GM23338 (cell line): Measurements from ENCODE around the gene PPP1R12C. TPM values are rescaled to one million over a fixed set of nuclear protein-coding genes. Genes with fewer than 3 reads are reported as not detected.

Experiments used
- ATAC-seq: fragments of 200-7000 bp; cut with Tn5 transposase; 3 replicates; pipeline ENCODE4 v1.9.1; 2020
- DNase-seq: peaks from one replicate; pipeline ENCODE4 v3.0.0-alpha.2; 2015; ENCODE audit warnings: low spot score
- H2AFZ ChIP-seq: fragments of 200-600 bp; sonication (generic); 2 replicates; pipeline ENCODE4 v1.8.0; 2016; ENCODE audit warnings: antibody characterized with exemption, mild to moderate bottlenecking, moderate library complexity
- H3F3A ChIP-seq: fragments of 200-600 bp; sonication (generic); replicated peaks from 2 replicates; pipeline ENCODE4 v1.8.0; 2017; ENCODE audit warnings: antibody characterized with exemption, mixed run types, low read depth
- H3K27ac ChIP-seq: fragments of 200-600 bp; sonication (generic); 2 replicates; pipeline ENCODE4 v1.6.1; 2016; ENCODE audit warnings: low read depth
- H3K27me3 ChIP-seq: fragments of 200-600 bp; sonication (generic); 2 replicates; pipeline ENCODE4 v1.8.0; 2016; ENCODE audit warnings: mild to moderate bottlenecking, mixed run types, moderate library complexity; ENCODE audit not compliant: insufficient read depth
- H3K36me3 ChIP-seq: fragments of 200-600 bp; sonication (generic); 2 replicates; pipeline ENCODE4 v1.8.0; 2016; ENCODE audit warnings: mild to moderate bottlenecking; ENCODE audit not compliant: insufficient read depth
- H3K4me1 ChIP-seq: fragments of 200-600 bp; sonication (generic); 2 replicates; pipeline ENCODE4 v1.8.0; 2016; ENCODE audit warnings: mild to moderate bottlenecking, moderate library complexity; ENCODE audit not compliant: insufficient read depth
- H3K4me2 ChIP-seq: fragments of 200-600 bp; sonication (generic); 2 replicates; pipeline ENCODE4 v1.7.1; 2017; ENCODE audit warnings: mixed run types
- H3K4me3 ChIP-seq: fragments of 200-600 bp; sonication (generic); 2 replicates; pipeline ENCODE4 v1.6.1; 2016; ENCODE audit warnings: mixed run types
- H3K79me2 ChIP-seq: fragments of 200-600 bp; sonication (generic); replicated peaks from 2 replicates; pipeline ENCODE4 v1.8.0; 2017; ENCODE audit warnings: mild to moderate bottlenecking; ENCODE audit not compliant: insufficient read depth
- H3K9me2 ChIP-seq: fragments of 200-600 bp; sonication (generic); 2 replicates; pipeline ENCODE4 v1.8.0; 2017; ENCODE audit not compliant: insufficient read depth
- H4K20me1 ChIP-seq: fragments of 200-600 bp; sonication (generic); replicated peaks from 2 replicates; pipeline ENCODE4 v1.8.0; 2017; ENCODE audit warnings: mild to moderate bottlenecking; ENCODE audit not compliant: insufficient read depth
- H3K27ac Mint-ChIP-seq: 2 replicates; pipeline ENCODE4 v1.8.0; 2020; ENCODE audit warnings: inconsistent platforms, mild to moderate bottlenecking, moderate library complexity, mixed read lengths
- H3K27me3 Mint-ChIP-seq: 3 replicates; pipeline ENCODE4 v1.8.0; 2022; ENCODE audit warnings: low read depth, mild to moderate bottlenecking, moderate library complexity, mixed read lengths, inconsistent platforms; ENCODE audit not compliant: insufficient read depth, poor library complexity
- H3K36me3 Mint-ChIP-seq: 3 replicates; pipeline ENCODE4 v1.8.0; 2021; ENCODE audit warnings: low read depth, mild to moderate bottlenecking, inconsistent platforms, moderate library complexity, mixed read lengths
- H3K4me1 Mint-ChIP-seq: 3 replicates; pipeline ENCODE4 v1.8.0; 2020; ENCODE audit warnings: mild to moderate bottlenecking, inconsistent platforms, mixed read lengths
- H3K4me3 Mint-ChIP-seq: 3 replicates; pipeline ENCODE4 v1.8.0; 2021; ENCODE audit warnings: moderate library complexity, mild to moderate bottlenecking, inconsistent platforms, mixed read lengths
- H3K9me3 Mint-ChIP-seq: 3 replicates; pipeline ENCODE4 v1.8.0; 2020; ENCODE audit warnings: moderate library complexity, mild to moderate bottlenecking, inconsistent platforms, mixed read lengths
- CREB1 ChIP-seq: fragments of 250-450 bp; sonication (Bioruptor Pico); IDR thresholded peaks from 2 replicates; pipeline ENCODE4 v1.5.0; 2020; ENCODE audit warnings: low read depth, mild to moderate bottlenecking, moderate library complexity
- ETS1 ChIP-seq: IDR thresholded peaks from 2 replicates; pipeline ENCODE4 v1.6.1; 2016; ENCODE audit warnings: antibody characterized with exemption
- EZH2 ChIP-seq: fragments of 200-600 bp; sonication (generic); IDR thresholded peaks from one replicate; pipeline ENCODE4 v1.8.0; 2017; ENCODE audit warnings: antibody characterized with exemption, mild to moderate bottlenecking, low read depth; ENCODE audit not compliant: unreplicated experiment
- EZH2phosphoT487 ChIP-seq: fragments of 200-600 bp; sonication (generic); IDR thresholded peaks from one replicate; pipeline ENCODE4 v1.8.1; 2018; ENCODE audit warnings: antibody characterized with exemption; ENCODE audit not compliant: unreplicated experiment
- JUNB ChIP-seq: IDR thresholded peaks from one replicate; pipeline ENCODE4 v1.6.1; 2016; ENCODE audit warnings: antibody characterized with exemption; ENCODE audit not compliant: unreplicated experiment
- NANOG ChIP-seq: IDR thresholded peaks from 2 replicates; pipeline ENCODE4 v1.6.1; 2016; ENCODE audit warnings: antibody characterized with exemption, borderline replicate concordance
- POLR2AphosphoS5 ChIP-seq: IDR thresholded peaks from 2 replicates; pipeline ENCODE4 v1.6.1; 2016; ENCODE audit warnings: antibody characterized with exemption, low read depth
- STAT1 ChIP-seq: IDR thresholded peaks from one replicate; pipeline ENCODE4 v1.6.1; 2016; ENCODE audit warnings: antibody characterized with exemption; ENCODE audit not compliant: unreplicated experiment
- ZNF114 ChIP-seq: fragments of 250-450 bp; sonication (Bioruptor Pico); IDR thresholded peaks from 2 replicates; pipeline ENCODE4 v1.5.0; 2020; ENCODE audit warnings: mild to moderate bottlenecking, moderate library complexity
- ZNF331 ChIP-seq: fragments of 250-450 bp; sonication (Bioruptor Pico); IDR thresholded peaks from 2 replicates; pipeline ENCODE4 v1.5.0; 2020; ENCODE audit warnings: low read depth, mild to moderate bottlenecking, moderate library complexity
- ZNF462 ChIP-seq: fragments of 250-450 bp; sonication (Bioruptor Pico); IDR thresholded peaks from 2 replicates; pipeline ENCODE4 v1.5.0; 2020; ENCODE audit warnings: mild to moderate bottlenecking, moderate library complexity
- polyA plus RNA-seq: library from polyadenylated mRNA; unstranded; fragments of >200 nt; fragmentation: Nextera tagmentation; extraction: Ambion mirVana; gene quantifications from 2 replicates; pipeline ENCODE4 v1.2.1, GENCODE V29; 2016
- total RNA-seq: library from RNA; depleted of rRNA; stranded (reverse); fragments of >200 nt; shearing (Covaris generic); gene quantifications from 2 replicates; pipeline ENCODE4 v1.2.3, GENCODE V29; 2014
- TF ChIP-seq, protein P1 (sequence below): IDR thresholded peaks from one replicate; pipeline ENCODE4 v1.6.1; 2018; ENCODE audit warnings: antibody characterized with exemption; ENCODE audit not compliant: unreplicated experiment
- TF ChIP-seq, protein P2 (sequence below), 2 experiments: fragments of 200-600 bp in 1 of 2; sonication (generic) in 1 of 2; conservative IDR thresholded peaks; 2 replicates each; pipeline versions ENCODE4 v1.5.1 to v1.6.1; 2016 to 2017; ENCODE audit warnings: antibody characterized with exemption in 2 of 2, low read depth in 2 of 2, mild to moderate bottlenecking in 2 of 2, moderate library complexity in 1 of 2

The PPP1R12C gene
- total and polyA plus RNA-seq, 2 experiments from 2014 or later = 33.2 to 83.9 TPM

GRCh38 chr19:55076321-55076720 lies 41.1 kb downstream of the PPP1R12C start:
- H3K27me3 ChIP-seq = peaks cover 54% of the 10 kb centered on the region
- DNase-seq = no peak

More at GRCh38 chr19:55076321-55076720, 41.1 kb downstream of the PPP1R12C start:
- H3K4me2 ChIP-seq = peak overlapping the region; percentile 49; the same call in 1 of the 2 replicates
- Mint-ChIP-seq H3K4me1 (peaks cover 38% of the 10 kb centered on the region), H3K4me3 (peak overlapping the region; percentile 64; the same call in 1 of the 3 replicates), H3K9me3 (peaks cover 6% of the 10 kb centered on the region; the same call in 2 of the 3 replicates), H3K36me3 (peaks cover 6% of the 10 kb centered on the region; the same call in 2 of the 3 replicates), H3K27me3 (peaks cover 49% of the 10 kb centered on the region), H3K27ac (no peak overlapping the region)
- H3F3A ChIP-seq = peaks cover 9% of the 10 kb centered on the region
- no peak for TF ChIP-seq EZH2phosphoT487
- TF ChIP-seq POLR2AphosphoS5 = no peak
- no peak for TF ChIP-seq ZNF331 (CRISPR knock-in tag)
- TF ChIP-seq, protein P1, sequence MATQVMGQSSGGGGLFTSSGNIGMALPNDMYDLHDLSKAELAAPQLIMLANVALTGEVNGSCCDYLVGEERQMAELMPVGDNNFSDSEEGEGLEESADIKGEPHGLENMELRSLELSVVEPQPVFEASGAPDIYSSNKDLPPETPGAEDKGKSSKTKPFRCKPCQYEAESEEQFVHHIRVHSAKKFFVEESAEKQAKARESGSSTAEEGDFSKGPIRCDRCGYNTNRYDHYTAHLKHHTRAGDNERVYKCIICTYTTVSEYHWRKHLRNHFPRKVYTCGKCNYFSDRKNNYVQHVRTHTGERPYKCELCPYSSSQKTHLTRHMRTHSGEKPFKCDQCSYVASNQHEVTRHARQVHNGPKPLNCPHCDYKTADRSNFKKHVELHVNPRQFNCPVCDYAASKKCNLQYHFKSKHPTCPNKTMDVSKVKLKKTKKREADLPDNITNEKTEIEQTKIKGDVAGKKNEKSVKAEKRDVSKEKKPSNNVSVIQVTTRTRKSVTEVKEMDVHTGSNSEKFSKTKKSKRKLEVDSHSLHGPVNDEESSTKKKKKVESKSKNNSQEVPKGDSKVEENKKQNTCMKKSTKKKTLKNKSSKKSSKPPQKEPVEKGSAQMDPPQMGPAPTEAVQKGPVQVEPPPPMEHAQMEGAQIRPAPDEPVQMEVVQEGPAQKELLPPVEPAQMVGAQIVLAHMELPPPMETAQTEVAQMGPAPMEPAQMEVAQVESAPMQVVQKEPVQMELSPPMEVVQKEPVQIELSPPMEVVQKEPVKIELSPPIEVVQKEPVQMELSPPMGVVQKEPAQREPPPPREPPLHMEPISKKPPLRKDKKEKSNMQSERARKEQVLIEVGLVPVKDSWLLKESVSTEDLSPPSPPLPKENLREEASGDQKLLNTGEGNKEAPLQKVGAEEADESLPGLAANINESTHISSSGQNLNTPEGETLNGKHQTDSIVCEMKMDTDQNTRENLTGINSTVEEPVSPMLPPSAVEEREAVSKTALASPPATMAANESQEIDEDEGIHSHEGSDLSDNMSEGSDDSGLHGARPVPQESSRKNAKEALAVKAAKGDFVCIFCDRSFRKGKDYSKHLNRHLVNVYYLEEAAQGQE = no peak
- TF ChIP-seq ZNF114 (CRISPR knock-in tag) = no peak
- TF ChIP-seq ZNF462 (CRISPR knock-in tag) = no peak
- TF ChIP-seq, protein P2, sequence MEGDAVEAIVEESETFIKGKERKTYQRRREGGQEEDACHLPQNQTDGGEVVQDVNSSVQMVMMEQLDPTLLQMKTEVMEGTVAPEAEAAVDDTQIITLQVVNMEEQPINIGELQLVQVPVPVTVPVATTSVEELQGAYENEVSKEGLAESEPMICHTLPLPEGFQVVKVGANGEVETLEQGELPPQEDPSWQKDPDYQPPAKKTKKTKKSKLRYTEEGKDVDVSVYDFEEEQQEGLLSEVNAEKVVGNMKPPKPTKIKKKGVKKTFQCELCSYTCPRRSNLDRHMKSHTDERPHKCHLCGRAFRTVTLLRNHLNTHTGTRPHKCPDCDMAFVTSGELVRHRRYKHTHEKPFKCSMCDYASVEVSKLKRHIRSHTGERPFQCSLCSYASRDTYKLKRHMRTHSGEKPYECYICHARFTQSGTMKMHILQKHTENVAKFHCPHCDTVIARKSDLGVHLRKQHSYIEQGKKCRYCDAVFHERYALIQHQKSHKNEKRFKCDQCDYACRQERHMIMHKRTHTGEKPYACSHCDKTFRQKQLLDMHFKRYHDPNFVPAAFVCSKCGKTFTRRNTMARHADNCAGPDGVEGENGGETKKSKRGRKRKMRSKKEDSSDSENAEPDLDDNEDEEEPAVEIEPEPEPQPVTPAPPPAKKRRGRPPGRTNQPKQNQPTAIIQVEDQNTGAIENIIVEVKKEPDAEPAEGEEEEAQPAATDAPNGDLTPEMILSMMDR (conservative IDR thresholded peaks at IDR 0.05; ENCODE audit: low read depth in 2 of 2) = no peak
- no peak for TF ChIP-seq CREB1
- no peak for TF ChIP-seq JUNB
- no peak for TF ChIP-seq ETS1
- no peak for TF ChIP-seq NANOG
- TF ChIP-seq EZH2 = no peak
- no peak for TF ChIP-seq STAT1
- H2AFZ ChIP-seq = no peak overlapping the region
- H3K36me3 ChIP-seq = no peaks in the 10 kb centered on the region
- no peaks in the 10 kb centered on the region for H3K79me2 ChIP-seq
- ATAC-seq = no peak
- H3K9me2 ChIP-seq = no peaks in the 10 kb centered on the region
- H4K20me1 ChIP-seq = no peaks in the 10 kb centered on the region
- peaks cover 19% of the 10 kb centered on the region; the same call in 1 of the 2 replicates for H3K4me1 ChIP-seq
- no peak overlapping the region; the same call in 1 of the 2 replicates for H3K4me3 ChIP-seq
- no peak overlapping the region for H3K27ac ChIP-seq
